A549 (cell line): ENCODE results near the gene IL1R1. TPM values are rescaled to one million over a fixed set of nuclear protein-coding genes. Genes with fewer than 3 reads are reported as not detected.
A peak's percentile ranks its signal among the peaks of the same experiment; 100 is the strongest.

Experiments used
- ATAC-seq, 2 experiments: fragments of 200-7000 bp in 1 of 2; fragments of >200 bp in 1 of 2; cut with Nextera tagmentation in 1 of 2; cut with Tn5 transposase in 1 of 2; 3 replicates each; pipeline versions ENCODE4 v1.8.0 to v1.9.1; 2018 to 2020; ENCODE audit warnings: mild to moderate bottlenecking in 1 of 2, moderate library complexity in 1 of 2
- CTCF ChIA-PET: fragments of 300-600 bp; sonication (Branson Sonifier 250); formaldehyde crosslinking; extraction: SDS; loops from one replicate; lab custom pipeline; 2021; ENCODE audit warnings: antibody characterized with exemption, inconsistent platforms; lab: Yijun Ruan, JAX
- POLR2A ChIA-PET: fragments of 350-600 bp; formaldehyde crosslinking; extraction: SDS; loops from one replicate; lab custom pipeline; 2021; ENCODE audit warnings: antibody characterized with exemption, inconsistent platforms; lab: Yijun Ruan, JAX
- DNase-seq, 2 experiments: peaks; one replicate each; pipeline versions ENCODE4 v3.0.0 to v3.0.0-alpha.2; 2011 to 2016; ENCODE audit warnings: low read depth in 1 of 2, low spot score in 1 of 2
- FAIRE-seq: peaks from 2 replicates; lab custom pipeline; 2011; peaks lifted over from hg19 to GRCh38; lab: Jason Lieb, UNC
- H3K27ac ChIP-seq, 2 experiments: fragments of >200 bp; sonication (Bioruptor Twin); formaldehyde crosslinking; 3 replicates each; pipeline ENCODE4 v1.5.1; 2016 to 2017
- H3K4me1 ChIP-seq: fragments of >200 bp; sonication (Bioruptor Twin); formaldehyde crosslinking; 3 replicates; pipeline ENCODE4 v1.6.1; 2016
- H3K4me2 ChIP-seq: fragments of >200 bp; sonication (Bioruptor Twin); formaldehyde crosslinking; 3 replicates; pipeline ENCODE4 v1.6.1; 2016
- H3K4me3 ChIP-seq: fragments of >200 bp; sonication (Bioruptor Twin); formaldehyde crosslinking; 3 replicates; pipeline ENCODE4 v1.5.1; 2016
- H3K9me3 ChIP-seq: fragments of >200 bp; sonication (Bioruptor Twin); formaldehyde crosslinking; 3 replicates; pipeline ENCODE4 v1.6.1; 2016
- FOSB ChIP-seq: fragments of 250-450 bp; sonication (Bioruptor Pico); IDR thresholded peaks from 2 replicates; pipeline ENCODE4 v1.5.0; 2020; ENCODE audit warnings: mild to moderate bottlenecking, moderate library complexity
- FOSL2 ChIP-seq, 2 experiments: fragments of 450-650 bp in 1 of 2; fragments of >200 bp in 1 of 2; sonication (Bioruptor Twin) in 1 of 2; formaldehyde crosslinking; IDR thresholded peaks; 2 replicates each; pipeline versions ENCODE4 v1.5.0 to v1.6.1; 2016 to 2020; ENCODE audit warnings: mild to moderate bottlenecking in 1 of 2, moderate library complexity in 1 of 2
- HOXA7 ChIP-seq: fragments of 250-450 bp; sonication (Bioruptor Pico); IDR thresholded peaks from 2 replicates; pipeline ENCODE4 v1.5.0; 2020; ENCODE audit warnings: mild to moderate bottlenecking, moderate library complexity
- HOXB13 ChIP-seq: fragments of 250-450 bp; sonication (Bioruptor Pico); IDR thresholded peaks from 2 replicates; pipeline ENCODE4 v1.5.0; 2020; ENCODE audit warnings: low read depth, mild to moderate bottlenecking, moderate library complexity
- HOXB5 ChIP-seq: fragments of 250-450 bp; sonication (Bioruptor Pico); IDR thresholded peaks from 2 replicates; pipeline ENCODE4 v1.5.0; 2020; ENCODE audit warnings: mild to moderate bottlenecking, moderate library complexity
- KDM5A ChIP-seq: fragments of 200-600 bp; sonication (generic); IDR thresholded peaks from 2 replicates; pipeline ENCODE4 v1.6.1; 2016; ENCODE audit warnings: antibody characterized with exemption, mild to moderate bottlenecking
- MAFK ChIP-seq: fragments of 450-650 bp; IDR thresholded peaks from 2 replicates; pipeline ENCODE4 v1.6.1; 2014; ENCODE audit not compliant: partially characterized antibody
- NFE2L2 ChIP-seq: fragments of 150-350 bp; conservative IDR thresholded peaks from 2 replicates; pipeline ENCODE4 v1.6.1; 2014; ENCODE audit warnings: low read length
- POLR2AphosphoS2 ChIP-seq: conservative IDR thresholded peaks from 2 replicates; pipeline ENCODE4 v1.6.1; 2012; ENCODE audit warnings: low read length, improper control_type of control experiment, inconsistent platforms
- SMC3 ChIP-seq: fragments of >200 bp; sonication (Bioruptor Twin); formaldehyde crosslinking; IDR thresholded peaks from 3 replicates; pipeline ENCODE4 v1.6.1; 2018; ENCODE audit warnings: inconsistent platforms
- SREBF2 ChIP-seq: fragments of 450-650 bp; IDR thresholded peaks from 2 replicates; pipeline ENCODE4 v1.6.1; 2014; ENCODE audit warnings: mild to moderate bottlenecking, moderate library complexity
- TP53 ChIP-seq: fragments of 250-450 bp; sonication (Bioruptor Pico); IDR thresholded peaks from 2 replicates; pipeline ENCODE4 v1.5.0; 2021; ENCODE audit warnings: mild to moderate bottlenecking, moderate library complexity
- ZFP36 ChIP-seq: fragments of 450-650 bp; IDR thresholded peaks from 2 replicates; pipeline ENCODE4 v1.6.1; 2014; ENCODE audit warnings: borderline replicate concordance; ENCODE audit not compliant: partially characterized antibody
- WGBS: methylation state at CpG from one replicate; pipeline ENCODE4 v1.1.6; 2017; ENCODE audit errors: missing lambda C conversion rate; 5-methylcytosine and 5-hydroxymethylcytosine counted together
- polyA plus RNA-seq, 4 experiments: library from polyadenylated mRNA; depleted of rRNA in 3 of 4; stranded (reverse); fragments of >200 nt; fragmentation: RNase III in 1 of 4; extraction: RNeasy Plus Mini Kit Qiagen cat#74134 plus additional on column Dnase treatment in 1 of 4; gene quantifications; 2 replicates in 3 of 4; 3 replicates in 1 of 4; pipeline ENCODE4 v1.2.3, GENCODE V29; 2011 to 2017
- TF ChIP-seq, protein P1 (sequence below): fragments of 250-450 bp; sonication (Bioruptor Pico); IDR thresholded peaks from 2 replicates; pipeline ENCODE4 v1.5.0; 2020; ENCODE audit warnings: low read depth, mild to moderate bottlenecking, moderate library complexity
- TF ChIP-seq, protein P2 (sequence below): fragments of >200 bp; sonication (Bioruptor Twin); formaldehyde crosslinking; IDR thresholded peaks from 3 replicates; pipeline ENCODE4 v1.5.1; 2016
- TF ChIP-seq, protein P3 (sequence below): IDR thresholded peaks from 2 replicates; pipeline ENCODE4 v1.6.1; 2012

IL1R1 gene
- polyA plus RNA-seq, 2 of the 4 experiments (the other 2 are of a cell fraction), result 32.5 to 34.7 TPM

DNA sequence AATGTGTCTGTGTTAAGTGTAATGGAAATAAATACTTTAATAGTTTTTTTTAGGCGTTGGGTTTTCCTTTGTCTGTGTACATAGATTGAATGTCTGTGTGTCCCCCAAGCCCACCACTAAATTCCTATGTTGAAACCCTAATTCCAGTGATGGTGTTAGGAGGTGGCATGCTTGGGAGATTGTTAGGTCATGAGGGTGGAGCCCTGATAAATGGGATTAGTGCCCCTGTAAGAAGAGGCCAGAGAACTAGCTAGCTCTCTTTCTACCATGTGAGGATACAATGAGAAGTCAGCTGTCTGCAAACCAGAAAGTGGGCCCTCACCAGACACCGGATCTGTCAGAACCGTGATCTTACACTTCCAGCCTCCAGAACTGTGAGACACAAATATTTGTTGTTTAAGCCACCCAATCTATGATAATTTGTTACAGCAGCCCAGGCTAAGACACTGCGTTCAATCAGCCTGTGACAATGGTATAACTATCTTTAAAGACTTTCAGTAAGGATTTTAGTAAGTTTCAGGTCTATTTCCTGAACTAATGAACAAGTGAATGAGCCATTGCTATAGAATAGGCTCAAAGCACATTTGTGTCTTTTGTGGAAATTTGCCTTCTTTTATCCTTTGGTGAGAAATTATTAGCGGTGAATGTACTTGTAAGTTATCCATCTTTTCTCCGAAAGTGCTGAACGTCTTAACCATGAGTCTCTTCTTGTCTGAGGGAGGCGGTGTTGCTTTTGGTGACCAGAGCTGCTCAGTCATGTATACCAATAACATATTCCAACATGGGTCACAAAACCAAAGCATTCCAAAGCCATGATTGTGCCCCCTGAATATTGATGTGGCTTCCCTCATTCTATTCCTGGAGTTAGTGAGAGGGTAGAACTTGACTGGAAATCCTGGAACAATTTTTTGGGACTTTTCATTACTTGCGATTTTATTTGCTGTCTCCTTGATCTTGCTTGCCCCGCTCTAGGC, 29.6 kb upstream of the IL1R1 start (continued):
- TF ChIP-seq, protein P1, sequence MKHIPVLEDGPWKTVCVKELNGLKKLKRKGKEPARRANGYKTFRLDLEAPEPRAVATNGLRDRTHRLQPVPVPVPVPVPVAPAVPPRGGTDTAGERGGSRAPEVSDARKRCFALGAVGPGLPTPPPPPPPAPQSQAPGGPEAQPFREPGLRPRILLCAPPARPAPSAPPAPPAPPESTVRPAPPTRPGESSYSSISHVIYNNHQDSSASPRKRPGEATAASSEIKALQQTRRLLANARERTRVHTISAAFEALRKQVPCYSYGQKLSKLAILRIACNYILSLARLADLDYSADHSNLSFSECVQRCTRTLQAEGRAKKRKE, result no peak
- TF ChIP-seq, protein P2, sequence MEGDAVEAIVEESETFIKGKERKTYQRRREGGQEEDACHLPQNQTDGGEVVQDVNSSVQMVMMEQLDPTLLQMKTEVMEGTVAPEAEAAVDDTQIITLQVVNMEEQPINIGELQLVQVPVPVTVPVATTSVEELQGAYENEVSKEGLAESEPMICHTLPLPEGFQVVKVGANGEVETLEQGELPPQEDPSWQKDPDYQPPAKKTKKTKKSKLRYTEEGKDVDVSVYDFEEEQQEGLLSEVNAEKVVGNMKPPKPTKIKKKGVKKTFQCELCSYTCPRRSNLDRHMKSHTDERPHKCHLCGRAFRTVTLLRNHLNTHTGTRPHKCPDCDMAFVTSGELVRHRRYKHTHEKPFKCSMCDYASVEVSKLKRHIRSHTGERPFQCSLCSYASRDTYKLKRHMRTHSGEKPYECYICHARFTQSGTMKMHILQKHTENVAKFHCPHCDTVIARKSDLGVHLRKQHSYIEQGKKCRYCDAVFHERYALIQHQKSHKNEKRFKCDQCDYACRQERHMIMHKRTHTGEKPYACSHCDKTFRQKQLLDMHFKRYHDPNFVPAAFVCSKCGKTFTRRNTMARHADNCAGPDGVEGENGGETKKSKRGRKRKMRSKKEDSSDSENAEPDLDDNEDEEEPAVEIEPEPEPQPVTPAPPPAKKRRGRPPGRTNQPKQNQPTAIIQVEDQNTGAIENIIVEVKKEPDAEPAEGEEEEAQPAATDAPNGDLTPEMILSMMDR, result no peak

DNA sequence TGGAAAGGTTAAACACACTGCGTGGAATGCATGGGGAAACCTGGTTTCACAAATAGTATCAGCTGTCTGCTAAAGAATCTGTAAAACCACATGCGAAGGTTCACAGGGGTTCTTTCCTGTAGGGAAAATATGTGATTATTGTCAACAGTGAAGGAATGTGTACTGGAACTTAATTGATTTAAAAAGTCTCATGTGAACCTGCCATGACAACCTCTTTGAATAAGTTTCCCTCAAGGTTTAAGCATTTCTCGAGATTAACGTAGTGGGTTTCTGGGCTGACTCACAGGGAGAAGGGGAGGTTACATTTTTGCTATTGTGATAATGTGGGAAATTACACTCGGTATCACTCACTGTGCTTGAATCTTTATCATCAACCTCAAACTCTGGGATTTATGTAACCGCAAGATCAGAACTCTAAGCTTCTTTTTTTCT, 28.2 kb upstream of the IL1R1 start:
- CTCF ChIA-PET, result interaction anchor here (0.7 to 1.8 kb wide), 2 partner anchors 52 to 93 kb away, joined by 3 to 4 read pairs; no protein-coding TSS in a partner anchor
- TF ChIP-seq, protein P2, result no peak
- TF ChIP-seq, protein P3, sequence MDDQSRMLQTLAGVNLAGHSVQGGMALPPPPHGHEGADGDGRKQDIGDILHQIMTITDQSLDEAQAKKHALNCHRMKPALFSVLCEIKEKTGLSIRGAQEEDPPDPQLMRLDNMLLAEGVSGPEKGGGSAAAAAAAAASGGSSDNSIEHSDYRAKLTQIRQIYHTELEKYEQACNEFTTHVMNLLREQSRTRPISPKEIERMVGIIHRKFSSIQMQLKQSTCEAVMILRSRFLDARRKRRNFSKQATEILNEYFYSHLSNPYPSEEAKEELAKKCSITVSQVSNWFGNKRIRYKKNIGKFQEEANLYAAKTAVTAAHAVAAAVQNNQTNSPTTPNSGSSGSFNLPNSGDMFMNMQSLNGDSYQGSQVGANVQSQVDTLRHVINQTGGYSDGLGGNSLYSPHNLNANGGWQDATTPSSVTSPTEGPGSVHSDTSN, result no peak
- TF ChIP-seq SREBF2, result no peak
- no peak for TF ChIP-seq POLR2AphosphoS2
- TF ChIP-seq FOSL2 (IDR thresholded peaks at IDR 0.05), result no peak
- TF ChIP-seq FOSL2 (CRISPR knock-in tag; IDR thresholded peaks at IDR 0.05), result no peak
- no peak for TF ChIP-seq ZFP36
- no peak for TF ChIP-seq SMC3
- TF ChIP-seq, protein P1, result no peak
- TF ChIP-seq KDM5A, result no peak
- TF ChIP-seq TP53, result no peak
- POLR2A ChIA-PET, result no interaction called here
- Histone ChIP-seq H3K27ac (no peak overlapping the region; a peak in 1 of 6 replicates), H3K9me3 (no peaks in the 10 kb centered on the region), H3K4me2 (no peak overlapping the region), H3K4me3 (no peak overlapping the region), H3K4me1 (peaks cover 59% of the 10 kb centered on the region)
- DNase-seq (no peak), FAIRE-seq (no peak), ATAC-seq (no peak)
- WGBS, result 86% methylated on average over 6 of the region's 6 CpGs

DNA sequence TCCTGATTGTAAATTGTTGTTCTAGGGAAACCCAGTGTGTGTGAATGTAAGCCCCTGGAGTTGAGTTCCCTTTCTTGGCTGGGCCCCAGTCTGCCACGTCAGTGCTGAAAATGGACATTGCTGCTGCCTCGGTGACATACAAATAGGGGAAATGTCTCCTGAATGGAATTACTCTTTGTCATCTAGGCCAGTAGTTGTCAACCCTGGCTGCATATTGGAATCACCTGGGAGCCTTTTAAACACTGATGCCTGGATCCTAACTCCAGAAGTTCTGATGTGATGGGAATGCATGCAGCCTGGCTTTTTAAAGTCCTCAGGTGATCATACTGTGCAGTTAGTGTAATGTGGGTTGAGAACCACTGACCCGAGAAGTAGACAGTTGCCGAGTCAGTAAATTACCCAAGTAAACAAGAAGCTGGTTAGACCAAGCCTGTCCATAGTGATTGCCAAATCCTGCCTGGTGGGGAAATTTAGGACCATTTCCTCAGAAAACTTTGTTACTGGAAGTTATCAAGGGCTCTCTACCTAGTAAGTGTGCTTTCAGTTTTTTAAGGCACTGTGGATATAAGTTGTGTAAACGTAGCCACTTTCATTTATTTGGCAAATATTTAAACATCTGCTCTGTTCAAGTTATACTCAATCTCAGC, 27.6 kb upstream of the IL1R1 start:
- POLR2A ChIA-PET, result no interaction called here

More for the DNA sequence above, 27.6 kb upstream of the IL1R1 start:
- peaks cover 53% of the 10 kb centered on the region for H3K4me1 ChIP-seq
- no peak for FAIRE-seq
- DNase-seq, result no peak
- TF ChIP-seq NFE2L2 (no peak), FOSB (CRISPR knock-in tag) (no peak), HOXB5 (CRISPR knock-in tag) (no peak), MAFK (no peak), HOXA7 (CRISPR knock-in tag) (no peak), SREBF2 (no peak), HOXB13 (CRISPR knock-in tag) (no peak)
- H3K4me2 ChIP-seq, result peak overlapping the region; percentile 36; the same call in 1 of the 3 replicates
- H3K9me3 ChIP-seq, result no peaks in the 10 kb centered on the region
- CTCF ChIA-PET, result interaction anchor here (0.7 to 1.8 kb wide), 2 partner anchors 52 to 94 kb away, joined by 3 to 4 read pairs; no protein-coding TSS in a partner anchor
- ATAC-seq, result no peak
- peak overlapping the region; percentile 4 to 63; a peak in 4 of 6 replicates for H3K27ac ChIP-seq
- WGBS, result 67% methylated on average over 5 of the region's 5 CpGs
- no peak overlapping the region for H3K4me3 ChIP-seq
